HepG2 (cell line): ENCODE results near the gene PRDX5.
A peak's percentile ranks its signal among the peaks of the same experiment; 100 is the strongest.

ENCODE experiments used
- ATF1 ChIP-seq: IDR thresholded peaks from 2 replicates; pipeline ENCODE4 v1.6.1; 2016; ENCODE audit warnings: mild to moderate bottlenecking, control low read depth
- CREM ChIP-seq, 2 experiments: sonication (generic) in 1 of 2; formaldehyde crosslinking in 1 of 2; IDR thresholded peaks; 2 replicates each; pipeline versions ENCODE4 v1.4.0 to v1.6.1; 2016 to 2020; ENCODE audit warnings: antibody characterized with exemption in 1 of 2, mild to moderate bottlenecking in 1 of 2, missing genetic modification reagents in 1 of 2
- CTCF ChIP-seq: sonication (generic); formaldehyde crosslinking; IDR thresholded peaks from 2 replicates; pipeline ENCODE4 v1.5.0; 2020; ENCODE audit warnings: mild to moderate bottlenecking, missing genetic modification reagents, moderate library complexity
- EZH2 ChIP-seq: conservative IDR thresholded peaks from 2 replicates; pipeline ENCODE4 v1.6.1; 2012; ENCODE audit warnings: mild to moderate bottlenecking, low read depth, low read length, moderate library complexity
- HOXA7 ChIP-seq: sonication (generic); formaldehyde crosslinking; IDR thresholded peaks from 2 replicates; pipeline ENCODE4 v1.8.1; 2022; ENCODE audit warnings: mild to moderate bottlenecking, missing genetic modification reagents, moderate library complexity
- KDM5A ChIP-seq: fragments of 200-600 bp; sonication (generic); IDR thresholded peaks from 2 replicates; pipeline ENCODE4 v1.7.0; 2018; ENCODE audit warnings: antibody characterized with exemption, mild to moderate bottlenecking, low read length, borderline replicate concordance
- LBX2 ChIP-seq: sonication (generic); formaldehyde crosslinking; IDR thresholded peaks from 2 replicates; pipeline ENCODE4 v1.5.0; 2020; ENCODE audit warnings: missing genetic modification reagents, mild to moderate bottlenecking, borderline replicate concordance
- MXD4 ChIP-seq: IDR thresholded peaks from 2 replicates; pipeline ENCODE4 v1.6.1; 2016; ENCODE audit warnings: mild to moderate bottlenecking, missing biosample characterization, missing genetic modification reagents
- MXI1 ChIP-seq: IDR thresholded peaks from 3 replicates; pipeline ENCODE4 v1.6.1; 2012; ENCODE audit warnings: low read depth, low read length, inconsistent platforms, borderline replicate concordance
- NRL ChIP-seq: sonication (generic); formaldehyde crosslinking; IDR thresholded peaks from 2 replicates; pipeline ENCODE4 v1.5.0; 2020; ENCODE audit warnings: missing genetic modification reagents, mild to moderate bottlenecking, moderate library complexity, borderline replicate concordance
- POLR2AphosphoS5 ChIP-seq: IDR thresholded peaks from 2 replicates; pipeline ENCODE4 v1.6.1; 2012; ENCODE audit warnings: low read depth, low read length
- ZNF605 ChIP-seq: sonication (generic); formaldehyde crosslinking; IDR thresholded peaks from 2 replicates; pipeline ENCODE4 v1.8.0; 2022; ENCODE audit warnings: mild to moderate bottlenecking, missing genetic modification reagents
- TF ChIP-seq, protein P1 (sequence below): sonication (generic); formaldehyde crosslinking; IDR thresholded peaks from 2 replicates; pipeline ENCODE4 v1.4.0; 2020; ENCODE audit warnings: missing genetic modification reagents
- TF ChIP-seq, protein P2 (sequence below): IDR thresholded peaks from 2 replicates; pipeline ENCODE4 v1.6.1; 2016; ENCODE audit warnings: missing genetic modification reagents, missing compliant biosample characterization

- TF ChIP-seq MXD4 (no peak), MXI1 (no peak), CTCF (peak; percentile 53), KDM5A (no peak), HOXA7 (CRISPR knock-in tag) (no peak), ZNF605 (CRISPR knock-in tag) (no peak), ATF1 (CRISPR knock-in tag) (no peak), NRL (CRISPR knock-in tag) (no peak), POLR2AphosphoS5 (no peak), LBX2 (CRISPR knock-in tag) (no peak), CREM (IDR thresholded peaks at IDR 0.05) (no peak), CREM (CRISPR knock-in tag; IDR thresholded peaks at IDR 0.05) (no peak), EZH2 (no peak)
- TF ChIP-seq, protein P1, sequence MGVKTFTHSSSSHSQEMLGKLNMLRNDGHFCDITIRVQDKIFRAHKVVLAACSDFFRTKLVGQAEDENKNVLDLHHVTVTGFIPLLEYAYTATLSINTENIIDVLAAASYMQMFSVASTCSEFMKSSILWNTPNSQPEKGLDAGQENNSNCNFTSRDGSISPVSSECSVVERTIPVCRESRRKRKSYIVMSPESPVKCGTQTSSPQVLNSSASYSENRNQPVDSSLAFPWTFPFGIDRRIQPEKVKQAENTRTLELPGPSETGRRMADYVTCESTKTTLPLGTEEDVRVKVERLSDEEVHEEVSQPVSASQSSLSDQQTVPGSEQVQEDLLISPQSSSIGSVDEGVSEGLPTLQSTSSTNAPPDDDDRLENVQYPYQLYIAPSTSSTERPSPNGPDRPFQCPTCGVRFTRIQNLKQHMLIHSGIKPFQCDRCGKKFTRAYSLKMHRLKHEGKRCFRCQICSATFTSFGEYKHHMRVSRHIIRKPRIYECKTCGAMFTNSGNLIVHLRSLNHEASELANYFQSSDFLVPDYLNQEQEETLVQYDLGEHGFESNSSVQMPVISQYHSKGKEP (CRISPR knock-in tag), result no peak
- TF ChIP-seq, protein P2, sequence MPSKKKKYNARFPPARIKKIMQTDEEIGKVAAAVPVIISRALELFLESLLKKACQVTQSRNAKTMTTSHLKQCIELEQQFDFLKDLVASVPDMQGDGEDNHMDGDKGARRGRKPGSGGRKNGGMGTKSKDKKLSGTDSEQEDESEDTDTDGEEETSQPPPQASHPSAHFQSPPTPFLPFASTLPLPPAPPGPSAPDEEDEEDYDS (CRISPR knock-in tag), result no peak
Measured at GRCh38 chr11:64285885-64286800, 31.8 kb upstream of the PRDX5 start.
